Heart left ventricle (tissue), 13 donors: ENCODE data around the gene TAPT1.

Experiments used
- CTCF ChIP-seq, 12 donors: fragments of 200-600 bp; sonication (generic) in 4 of 12; IDR thresholded peaks; one replicate each; pipeline versions ENCODE4 v1.5.0 to v1.8.0; 2018 to 2022; ENCODE audit warnings: antibody characterized with exemption in 12 of 12, mild to moderate bottlenecking in 5 of 12
- POLR2A ChIP-seq, 2 donors: fragments of 450-650 bp; IDR thresholded peaks; one replicate each; pipeline ENCODE4 v1.6.1; 2017; ENCODE audit warnings: antibody characterized with exemption in 2 of 2, mild to moderate bottlenecking in 2 of 2, moderate library complexity in 2 of 2
- donor health status: ischemic (EF 13 %, LVEDD 7.1; RV severe dilation, severe dysfunction).
- donor health status: DM: no; HTN: yes; CAD: no.
- donor health status: DM: no; HTN: no; CAD: no.
- donor health status: ischemic (EF 25% LVEDD 6.9; RV normal size, moderate dysfunction).
- donor health status: ischemic (EF 25% LVEDD 5.7; RV mildly dilated, moderate dysfunction).
- donor health status: ischemic (EF 35%, LVEDD 5.7; RV mildly dilated, moderate dysfunction).
- donor health status: nonischemic (EF 11% LVEDD 7.7; RV severe dilation, severe dysfunction).
- donor health status: DM: yes; HTN: yes; CAD: no.
- donor health status: PGD.
- donor health status: ischemic (EF 29% LVEDD 5.4; RV normal size, mild dysfunction).
- donor health status: nonischemic (EF 23%, LVEDD 6.1; RV moderate dilation, normal function).

DNA sequence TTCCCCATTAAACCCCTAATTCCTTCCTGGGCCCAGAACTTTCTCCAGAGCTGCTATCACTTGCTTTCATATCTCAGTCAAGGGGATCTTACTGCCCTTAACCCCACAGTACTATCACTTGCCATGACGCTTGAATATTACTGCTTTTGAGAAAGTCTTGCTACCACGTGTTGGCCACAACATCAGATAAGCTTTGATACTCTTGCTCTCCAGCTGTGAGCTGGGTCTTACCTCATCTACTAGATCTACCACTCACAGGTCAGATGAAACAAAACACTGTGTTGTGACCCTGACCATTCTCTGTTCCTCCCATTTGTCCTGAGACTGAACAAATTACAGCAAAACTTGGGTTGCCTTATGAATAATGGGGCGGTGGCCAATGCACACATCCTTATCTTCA lies 12.1 kb upstream of the TAPT1 start:
- TF ChIP-seq CTCF (IDR thresholded peaks at IDR 0.05): no peak
- no peak for TF ChIP-seq POLR2A (IDR thresholded peaks at IDR 0.05)
